GM20431 (cell line): ENCODE data around the gene JARID2.

ENCODE experiments used
- in situ Hi-C: fragments of 300-500 bp; cut with MseI, MboI; formaldehyde crosslinking; loops from one replicate; pipeline ENCODE4 v1.15.0; 2020; ENCODE audit warnings: low sequenced_read_pairs; ENCODE audit not compliant: unreplicated experiment

The JARID2 gene

DNA sequence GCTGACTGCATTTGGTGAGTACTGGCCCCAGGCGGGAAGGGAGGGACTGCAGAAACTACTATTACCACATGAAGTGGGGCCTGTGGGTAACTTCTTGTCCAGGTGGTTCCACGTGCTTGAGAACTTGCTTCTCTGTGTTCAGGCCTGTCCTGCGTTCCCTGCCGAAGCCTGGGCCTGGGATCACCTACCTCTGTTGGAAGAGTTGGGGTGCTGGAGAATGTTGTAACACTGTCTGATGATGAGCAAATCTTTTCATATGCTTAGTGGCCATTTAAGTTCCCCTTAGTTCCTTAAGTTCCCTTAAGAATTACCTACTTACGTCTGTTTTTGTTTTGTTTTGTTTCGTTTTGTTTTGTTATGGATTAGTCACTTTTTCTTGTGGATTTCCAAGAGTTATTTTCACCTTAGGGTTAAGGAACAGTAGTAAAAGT lies 262.6 kb downstream of the JARID2 start:
- in situ Hi-C loops = no loop called here

DNA sequence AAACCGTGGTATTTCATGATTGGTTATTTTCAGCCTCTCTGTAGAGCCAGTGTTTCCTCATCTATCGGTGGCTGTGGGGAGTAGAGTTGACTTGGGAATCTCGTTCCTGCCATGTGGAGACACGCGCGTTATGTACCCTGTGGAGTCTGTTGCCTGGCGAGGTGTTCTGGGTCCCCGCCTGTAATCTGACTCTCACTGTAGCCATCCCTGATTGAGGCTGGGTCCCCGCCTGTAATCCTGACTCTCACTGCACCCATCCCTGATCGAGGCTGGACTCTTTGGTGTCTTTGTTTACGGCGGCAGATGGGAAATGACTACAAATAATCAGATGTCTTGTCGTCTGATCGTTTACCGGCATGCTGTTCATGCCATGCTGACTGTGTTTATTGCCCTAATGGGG lies 263.1 kb downstream of the JARID2 start:
- in situ Hi-C loops = no loop called here

DNA sequence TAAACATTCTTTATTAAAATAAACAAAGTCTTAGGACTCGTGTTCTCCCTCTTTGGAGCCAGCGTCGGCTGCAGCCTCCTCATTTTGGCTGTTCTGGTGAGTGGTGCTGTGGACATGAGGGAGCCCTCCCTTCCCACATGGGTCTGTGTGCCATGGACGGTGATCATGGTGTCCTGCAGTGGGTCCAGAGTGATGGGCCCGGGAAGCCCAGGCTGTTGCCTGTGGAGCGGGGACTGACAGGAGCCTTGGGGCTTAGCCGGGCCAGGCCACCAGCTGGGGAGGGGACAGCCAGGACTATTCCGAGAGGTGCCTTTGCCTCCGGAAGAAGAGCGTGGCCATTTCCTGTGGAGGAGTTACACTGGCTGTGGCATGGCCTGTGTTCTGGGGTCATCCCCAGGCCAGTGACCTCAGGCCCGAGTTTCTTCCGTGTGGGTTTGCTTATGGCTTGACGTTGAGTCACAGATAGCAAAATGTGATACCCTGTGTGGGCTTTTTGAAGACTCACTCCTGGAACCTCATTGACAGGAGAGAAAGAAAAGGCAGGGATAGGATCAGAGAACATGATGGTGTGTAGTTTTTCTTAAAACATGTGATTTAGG lies 263.6 kb downstream of the JARID2 start:
- in situ Hi-C loops = no loop called here

DNA sequence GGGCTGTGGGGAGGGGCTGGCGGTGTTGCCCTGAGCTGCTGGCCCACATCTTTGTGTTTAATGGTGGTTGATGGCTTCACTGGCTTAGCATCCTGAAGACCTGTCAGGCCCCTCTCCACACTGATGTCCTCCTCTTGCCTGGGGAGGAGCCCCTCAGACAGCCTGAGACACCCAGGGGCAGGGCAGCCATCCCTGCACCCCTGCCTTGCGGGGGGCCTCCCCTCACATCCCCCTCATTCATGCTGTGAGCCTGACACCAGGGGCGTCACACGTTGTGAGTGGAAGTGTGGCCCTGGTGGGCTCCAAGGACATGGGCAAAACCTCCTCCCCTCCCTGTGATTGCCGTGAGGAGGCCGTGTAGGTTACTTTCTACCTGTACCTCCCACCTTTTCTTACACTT lies 264.3 kb downstream of the JARID2 start:
- in situ Hi-C loops = no loop called here

GRCh38 chr6:15510536-15511247 lies 264.8 kb downstream of the JARID2 start:
- in situ Hi-C loops = no loop called here

DNA sequence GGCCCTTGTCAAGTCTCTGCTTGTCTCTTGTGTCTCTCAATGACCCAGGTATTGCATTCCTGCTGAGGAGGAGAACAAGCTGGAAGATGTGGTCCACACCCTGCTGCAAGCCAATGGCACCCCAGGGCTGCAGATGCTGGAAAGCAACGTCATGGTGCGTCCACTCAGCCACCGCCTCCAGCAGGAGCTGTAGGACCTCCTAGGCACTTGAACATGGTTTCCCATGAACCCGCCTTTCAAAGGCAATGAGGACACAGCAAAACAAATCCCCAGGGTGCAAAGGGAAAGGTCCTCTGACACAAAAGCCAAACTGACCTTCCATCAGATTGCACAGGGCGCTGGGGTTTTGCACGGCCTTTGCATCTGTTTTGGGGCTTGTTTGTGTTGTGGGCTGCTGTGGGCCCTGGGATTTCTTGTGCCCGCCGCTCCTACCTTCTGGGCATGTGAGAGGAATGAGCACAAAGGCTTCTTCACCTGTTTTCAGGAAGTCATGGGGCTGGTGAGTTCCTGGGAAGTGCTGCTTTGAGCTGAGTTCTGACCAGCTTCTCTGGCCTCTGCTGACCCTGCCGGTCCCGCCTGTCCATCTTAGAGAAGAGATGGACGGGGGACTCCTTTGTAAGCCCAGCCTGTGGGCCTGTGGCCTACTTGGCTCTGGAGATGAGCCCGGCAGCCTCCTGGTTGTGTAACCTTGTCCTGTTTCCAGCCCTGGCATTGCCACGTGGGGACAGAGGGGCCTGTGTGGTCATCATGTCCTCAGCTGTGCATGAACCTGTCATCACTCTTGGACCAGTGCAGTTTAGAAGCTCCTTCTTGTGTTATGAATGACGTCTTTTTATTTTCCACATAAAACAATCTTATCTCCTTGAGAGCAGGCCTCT lies 265.6 kb downstream of the JARID2 start:
- in situ Hi-C loops = no loop called here

- in situ Hi-C loops = no loop called here
Measured at GRCh38 chr6:15512126-15512525, 266.3 kb downstream of the JARID2 start.

DNA sequence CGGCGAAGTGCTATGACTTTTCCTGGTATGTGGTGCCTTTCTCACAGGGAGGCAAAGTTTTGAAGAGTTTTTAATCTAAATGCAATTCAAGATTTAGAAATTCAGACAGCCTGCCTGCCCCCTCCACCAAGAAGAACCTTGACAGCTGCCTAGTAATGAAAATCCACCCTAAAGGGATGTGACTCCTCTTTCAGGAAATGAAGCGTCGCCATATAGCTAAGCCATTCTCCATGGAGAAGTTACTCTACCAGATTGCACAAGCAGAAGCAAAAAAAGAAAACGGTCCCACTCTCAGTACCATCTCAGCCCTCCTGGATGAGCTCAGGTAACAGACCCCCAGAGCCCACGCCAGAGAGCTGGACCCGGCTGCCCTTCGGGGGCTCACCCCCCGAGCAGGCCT lies 266.9 kb downstream of the JARID2 start:
- in situ Hi-C loops = no loop called here

DNA sequence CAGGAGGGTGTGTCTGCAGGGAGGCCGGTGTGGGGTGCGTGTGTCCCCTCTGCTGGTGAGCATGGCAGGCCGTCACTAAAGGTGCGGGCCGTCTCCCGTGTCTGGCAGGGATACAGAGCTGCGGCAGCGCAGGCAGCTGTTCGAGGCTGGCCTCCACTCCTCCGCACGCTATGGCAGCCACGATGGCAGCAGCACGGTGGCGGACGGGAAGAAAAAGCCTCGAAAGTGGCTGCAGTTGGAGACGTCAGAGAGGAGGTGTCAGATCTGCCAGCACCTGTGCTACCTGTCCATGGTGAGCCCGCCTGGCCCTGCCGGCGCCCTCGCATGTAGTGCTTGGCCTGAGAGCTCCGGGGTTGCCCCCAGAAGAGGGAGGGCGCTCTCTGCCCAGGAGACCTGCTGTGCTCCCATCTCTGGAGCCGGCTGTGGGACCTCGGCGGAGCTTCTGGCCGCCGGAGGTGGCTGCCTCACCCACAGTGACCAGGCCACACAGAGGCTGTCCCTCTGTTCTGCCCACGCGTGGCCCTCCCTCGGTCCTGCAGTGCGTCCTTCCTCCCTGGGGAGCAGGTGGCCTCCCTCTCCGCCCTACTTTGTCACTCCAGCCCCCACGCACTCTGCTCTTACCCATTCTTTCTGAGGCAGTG lies 267.4 kb downstream of the JARID2 start:
- in situ Hi-C loops = no loop called here

DNA sequence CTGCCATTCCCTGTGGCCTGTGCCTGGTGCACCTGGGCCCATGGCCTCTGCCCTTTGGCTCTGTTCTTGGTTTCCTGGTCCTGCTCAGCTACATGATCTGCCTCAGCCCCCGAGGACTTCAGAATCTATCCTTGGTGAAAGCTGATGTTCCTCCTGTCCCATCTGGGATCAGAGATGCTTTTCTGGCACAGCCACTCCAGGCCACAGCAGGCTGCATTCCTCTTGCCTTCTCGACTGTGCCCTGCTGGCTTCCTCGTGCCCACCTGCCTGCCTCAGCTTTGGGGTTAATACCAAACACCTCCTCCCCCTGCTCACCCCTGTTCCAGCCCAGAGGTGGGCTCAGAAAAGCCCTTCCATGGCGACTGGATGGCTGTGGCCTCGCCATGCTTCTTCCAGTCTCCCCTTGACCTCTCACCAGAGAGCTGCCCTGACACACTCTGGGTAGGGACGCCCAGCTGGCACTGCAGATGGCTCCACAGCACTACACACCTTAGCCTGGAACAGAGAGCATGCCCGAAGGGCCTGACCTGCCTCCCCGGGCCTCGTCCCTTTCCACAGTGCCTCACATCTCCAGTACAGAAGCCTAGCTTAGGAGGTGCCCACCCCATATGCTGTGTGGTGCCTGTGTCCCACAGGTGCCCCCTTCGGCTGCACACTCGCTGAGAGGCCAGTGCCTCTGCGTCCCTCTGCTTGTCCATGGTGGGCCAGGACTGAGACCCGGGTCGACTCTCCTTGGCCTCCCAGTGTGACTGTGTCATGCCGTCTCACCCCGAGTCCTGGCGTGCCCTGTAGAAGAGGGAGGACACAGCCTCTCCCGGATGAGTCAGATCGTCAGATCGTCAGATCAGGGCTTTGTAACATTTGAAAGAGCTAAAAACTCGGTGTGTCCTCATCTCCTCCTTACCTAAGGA lies 268.2 kb downstream of the JARID2 start:
- in situ Hi-C loops = no loop called here

- in situ Hi-C loops = no loop called here
Measured at GRCh38 chr6:15515226-15515625, 269.4 kb downstream of the JARID2 start.

DNA sequence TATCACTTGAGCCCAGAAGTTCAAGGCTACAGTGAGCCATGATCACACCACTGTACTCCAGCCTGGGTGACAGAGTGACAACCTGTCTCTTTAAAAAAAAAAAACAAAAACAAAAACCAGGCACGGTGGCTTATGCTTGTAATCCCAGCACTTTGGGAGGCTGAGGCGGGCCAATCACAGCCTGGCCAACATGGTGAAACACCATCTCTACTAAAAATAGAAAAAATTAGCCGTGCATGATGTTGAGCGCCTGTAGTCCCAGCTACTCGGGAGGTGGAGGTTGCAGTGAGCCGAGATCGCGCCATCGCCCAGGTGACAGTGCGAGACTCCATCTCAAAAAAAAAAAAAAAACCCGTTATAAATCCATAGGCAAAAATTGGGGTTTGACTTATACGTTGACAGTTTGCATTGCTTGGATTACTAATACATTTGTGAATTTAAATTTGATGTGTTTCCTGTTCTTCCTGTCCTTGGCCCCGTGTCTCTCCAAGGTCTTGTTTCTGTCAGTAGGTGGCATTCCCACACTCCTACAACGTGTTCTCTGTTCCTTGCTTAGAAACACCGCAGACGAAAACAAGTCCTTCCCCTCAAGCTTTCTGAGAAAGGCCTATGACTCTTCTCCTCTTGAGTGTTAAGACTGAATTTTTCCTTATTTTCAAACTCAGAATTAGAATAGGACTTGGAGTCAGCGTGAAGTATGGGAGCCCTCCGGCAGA lies 269.9 kb downstream of the JARID2 start:
- in situ Hi-C loops = no loop called here

DNA sequence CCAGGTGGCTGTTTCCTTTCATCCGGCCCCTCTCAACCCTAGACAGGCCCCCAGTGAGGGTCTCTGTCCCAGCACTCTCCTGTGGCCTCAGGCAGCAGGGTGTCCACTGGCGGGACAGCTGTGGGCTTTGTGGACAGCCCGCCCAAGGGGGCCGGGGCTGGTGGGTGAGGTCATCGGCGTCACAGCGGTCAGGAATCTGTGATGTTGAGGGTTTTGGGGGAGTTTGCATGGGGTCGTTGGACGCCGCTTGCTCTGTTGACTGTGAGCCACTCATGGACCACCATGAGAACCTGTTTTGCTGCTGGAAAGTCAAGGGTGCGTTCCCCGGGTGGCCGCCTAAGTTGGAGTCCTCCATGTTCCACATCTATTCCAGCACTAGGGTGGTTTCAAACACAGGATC lies 270.5 kb downstream of the JARID2 start:
- in situ Hi-C loops = no loop called here

- in situ Hi-C loops = no loop called here
Measured at GRCh38 chr6:15516923-15517560, 271.2 kb downstream of the JARID2 start.

- in situ Hi-C loops = no loop called here
Measured at GRCh38 chr6:15517600-15517999, 271.7 kb downstream of the JARID2 start.

DNA sequence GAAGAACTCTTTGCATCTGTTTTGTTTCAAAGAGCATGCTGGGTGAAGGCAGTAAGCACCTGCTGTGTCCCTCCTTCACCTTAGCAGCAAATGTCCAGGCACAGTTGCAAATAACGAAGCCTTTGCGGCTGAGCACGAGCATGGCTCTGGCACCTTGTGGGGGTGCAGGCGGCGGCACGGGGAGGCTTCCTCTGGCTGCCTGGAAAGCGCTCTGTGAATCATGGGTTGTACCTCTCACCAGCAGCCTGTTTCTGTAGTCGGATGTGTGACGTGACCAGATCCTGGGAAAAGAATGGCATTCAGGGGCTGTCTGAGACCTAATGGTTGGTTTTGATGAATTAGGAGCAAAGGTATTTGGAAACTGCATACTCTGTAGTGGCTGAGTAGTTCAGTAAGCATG lies 272.2 kb downstream of the JARID2 start:
- in situ Hi-C loops = no loop called here

DNA sequence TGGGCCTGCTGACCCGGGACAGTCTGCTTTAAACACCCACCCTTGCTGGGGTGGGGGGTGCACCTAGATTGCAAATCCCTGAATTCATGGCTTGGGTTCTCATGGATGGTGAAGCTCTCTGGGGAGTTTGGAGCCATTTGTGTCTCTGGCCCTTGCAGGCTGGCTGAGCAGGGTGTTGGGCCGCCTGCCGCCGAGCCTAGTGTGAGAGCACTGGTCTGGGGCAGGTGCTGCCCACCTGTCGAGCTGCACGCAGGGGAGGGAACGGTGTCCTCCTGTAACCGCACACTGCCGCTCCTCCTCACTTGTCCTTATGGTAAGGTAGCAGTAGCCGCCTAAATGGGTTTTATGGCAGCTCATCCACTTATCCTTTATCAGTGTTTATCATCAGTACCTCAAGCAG lies 273.0 kb downstream of the JARID2 start:
- in situ Hi-C loops = no loop called here

GRCh38 chr6:15519681-15520080 lies 273.8 kb downstream of the JARID2 start:
- in situ Hi-C loops = no loop called here
